Osteocyte (in vitro differentiated cells): ENCODE data around the gene RPS6KC1. TPM values are rescaled to one million over a fixed set of nuclear protein-coding genes. Genes with fewer than 3 reads are reported as not detected.

Source experiments
- DNase-seq: peaks from one replicate; pipeline ENCODE4 v3.0.0; 2021; ENCODE audit warnings: mixed read lengths; ENCODE audit not compliant: unreplicated experiment; ENCODE audit errors: extremely low spot score
- H3K27ac Mint-ChIP-seq: one replicate; pipeline ENCODE4 v1.8.0; 2021; ENCODE audit warnings: mild to moderate bottlenecking, mixed read lengths; ENCODE audit not compliant: unreplicated experiment
- H3K27me3 Mint-ChIP-seq: one replicate; pipeline ENCODE4 v1.8.0; 2021; ENCODE audit warnings: mixed read lengths; ENCODE audit not compliant: unreplicated experiment
- H3K36me3 Mint-ChIP-seq: one replicate; pipeline ENCODE4 v1.8.0; 2021; ENCODE audit warnings: mixed read lengths; ENCODE audit not compliant: unreplicated experiment
- H3K4me1 Mint-ChIP-seq: one replicate; pipeline ENCODE4 v1.8.0; 2021; ENCODE audit warnings: mixed read lengths; ENCODE audit not compliant: unreplicated experiment
- H3K4me3 Mint-ChIP-seq: one replicate; pipeline ENCODE4 v1.8.0; 2021; ENCODE audit warnings: mild to moderate bottlenecking, moderate library complexity, mixed read lengths; ENCODE audit not compliant: unreplicated experiment
- H3K9me3 Mint-ChIP-seq: one replicate; pipeline ENCODE4 v1.8.0; 2021; ENCODE audit warnings: mixed read lengths; ENCODE audit not compliant: unreplicated experiment
- CTCF ChIP-seq: fragments of 200-600 bp; sonication (generic); IDR thresholded peaks from 2 replicates; pipeline ENCODE4 v1.5.0; 2021; ENCODE audit warnings: antibody characterized with exemption, mild to moderate bottlenecking, moderate library complexity
- total RNA-seq: library from RNA; stranded (reverse); gene quantifications from 2 replicates; pipeline ENCODE4 v1.2.1, GENCODE V29; 2021

Gene RPS6KC1
- total RNA-seq, 1 donor from 2014 or later, result 19.6 TPM

GRCh38 chr1:213123536-213123935 is 72.5 kb downstream of the RPS6KC1 start:
- H3K9me3 Mint-ChIP-seq, result no peaks in the 10 kb centered on the region
- no peak for TF ChIP-seq CTCF
- peaks cover 2% of the 10 kb centered on the region for H3K36me3 Mint-ChIP-seq
- no peaks in the 10 kb centered on the region for H3K27me3 Mint-ChIP-seq
- H3K4me1 Mint-ChIP-seq, result peaks cover 39% of the 10 kb centered on the region
- DNase-seq, result no peak
- no peak overlapping the region for H3K27ac Mint-ChIP-seq
- H3K4me3 Mint-ChIP-seq, result no peak overlapping the region

GRCh38 chr1:213124590-213124989 is 73.5 kb downstream of the RPS6KC1 start:
- Mint-ChIP-seq H3K4me3 (no peak overlapping the region), H3K27ac (no peak overlapping the region), H3K4me1 (peaks cover 34% of the 10 kb centered on the region), H3K9me3 (no peaks in the 10 kb centered on the region), H3K36me3 (peaks cover 4% of the 10 kb centered on the region), H3K27me3 (no peaks in the 10 kb centered on the region)
- no peak for TF ChIP-seq CTCF
- no peak for DNase-seq

GRCh38 chr1:213125643-213126042 is 74.6 kb downstream of the RPS6KC1 start:
- no peaks in the 10 kb centered on the region for H3K9me3 Mint-ChIP-seq
- no peak for TF ChIP-seq CTCF
- H3K27ac Mint-ChIP-seq, result no peak overlapping the region
- H3K36me3 Mint-ChIP-seq, result peaks cover 8% of the 10 kb centered on the region
- H3K4me1 Mint-ChIP-seq, result peaks cover 24% of the 10 kb centered on the region
- no peaks in the 10 kb centered on the region for H3K27me3 Mint-ChIP-seq
- no peak for DNase-seq
- no peak overlapping the region for H3K4me3 Mint-ChIP-seq

- Mint-ChIP-seq H3K27ac (no peak overlapping the region), H3K36me3 (peaks cover 8% of the 10 kb centered on the region), H3K9me3 (no peaks in the 10 kb centered on the region), H3K4me3 (no peak overlapping the region), H3K4me1 (peaks cover 19% of the 10 kb centered on the region), H3K27me3 (no peaks in the 10 kb centered on the region)
- no peak for DNase-seq
- TF ChIP-seq CTCF, result no peak
These were observed 76.0 kb downstream of the RPS6KC1 start for GRCh38 chr1:213127074-213127473.

GRCh38 chr1:213131851-213132655 is 81.0 kb downstream of the RPS6KC1 start:
- Mint-ChIP-seq H3K36me3 (peaks cover 11% of the 10 kb centered on the region), H3K9me3 (no peaks in the 10 kb centered on the region), H3K4me3 (no peak overlapping the region), H3K27ac (no peak overlapping the region), H3K4me1 (peaks cover 26% of the 10 kb centered on the region), H3K27me3 (no peaks in the 10 kb centered on the region)
- peak; percentile 46 for TF ChIP-seq CTCF
- DNase-seq, result no peak
